Measurements from ENCODE around the gene PPT1. TPM values are rescaled to one million over a fixed set of nuclear protein-coding genes. Genes with fewer than 3 reads are reported as not detected.

PPT1 gene
- total and polyA plus RNA-seq, 2 of the 8 experiments (the other 6 are each of a cell fraction or from before 2014, with no cell fraction given): 77.1 to 150 TPM

DNA sequence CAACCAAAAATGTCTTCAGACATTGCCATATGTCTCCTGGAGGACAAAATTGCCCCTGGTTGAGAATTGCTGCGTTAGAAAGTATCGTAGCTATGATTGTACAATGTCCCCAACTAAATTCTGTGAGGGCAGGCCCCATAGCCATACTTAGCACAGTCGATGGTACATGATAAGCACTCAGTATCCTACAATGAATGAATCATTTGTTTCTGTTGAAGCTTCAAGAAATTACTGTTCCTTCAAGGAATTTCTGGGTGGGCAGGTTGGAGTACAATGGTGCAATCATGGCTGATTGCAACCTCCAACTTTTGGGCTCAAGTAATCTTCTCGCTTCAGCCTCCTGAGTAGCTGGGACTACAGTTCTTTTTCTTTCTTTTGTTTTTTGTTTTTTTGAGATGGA is 51.9 kb downstream of the PPT1 start:
- H3K4me3 ChIP-seq (ENCODE audit: extremely low read depth in 1 of 4, insufficient read depth in 2 of 4, low read depth in 3 of 4, low read length in 4 of 4): no peak overlapping the region
- H2AFZ ChIP-seq (ENCODE audit: low read length): no peak overlapping the region
- H3K4ac ChIP-seq (replicated peaks; ENCODE audit: insufficient read length, low read depth, low read length): no peak overlapping the region
- H4K91ac ChIP-seq (replicated peaks; ENCODE audit: insufficient read length, low read length): no peak overlapping the region
- H4K5ac ChIP-seq (ENCODE audit: insufficient read length, low read depth, low read length): no peak overlapping the region
- FAIRE-seq: no peak
- H3K27ac ChIP-seq (ENCODE audit: low read depth, low read length): no peak overlapping the region
- no peak overlapping the region for H3K14ac ChIP-seq (ENCODE audit: insufficient read length)
- H3K4me2 ChIP-seq (ENCODE audit: insufficient read depth in 1 of 2, low read depth in 2 of 2, low read length in 2 of 2): no peak overlapping the region
- H3K36me3 ChIP-seq (ENCODE audit: control insufficient read depth in 2 of 4, insufficient read depth in 4 of 4, low read length in 3 of 4): peaks cover 0 to 4% (median 2%) of the 10 kb centered on the region in 4 experiments; a peak in 2 of 8 replicates
- 92% methylated on average over 4 of the region's 4 CpGs; no CpG with 5 or more reads in 1 of the 2 experiments for WGBS, 2 experiments (ENCODE audit: extremely low coverage in 1 of 2, insufficient coverage in 1 of 2, insufficient read length in 1 of 2, insufficient replicate concordance in 2 of 2, low coverage in 1 of 2, low lambda C conversion rate in 2 of 2, missing lambda C conversion rate in 1 of 2)
- H2BK15ac ChIP-seq (ENCODE audit: low read length): no peak overlapping the region
- no peak overlapping the region for H2AK5ac ChIP-seq (ENCODE audit: low read depth, low read length)
- peaks cover under 1% of the 10 kb centered on the region; the same call in 1 of the 2 replicates for H3K23me2 ChIP-seq (ENCODE audit: low read depth, low read length)
- DNase-seq (ENCODE audit: low read depth in 1 of 2, low spot score in 2 of 2): no peak
- no peaks in the 10 kb centered on the region for H3K9me3 ChIP-seq (ENCODE audit: insufficient read depth in 2 of 2, low read depth in 1 of 2, low read length in 1 of 2)
- H2BK20ac ChIP-seq (ENCODE audit: low read length): no peak overlapping the region
- POLR2A ChIA-PET (ENCODE audit: partially characterized antibody): interaction anchor here (0.9 kb wide), 3 partner anchors 11 to 144 kb away, joined by 3 to 4 read pairs (median 3); no protein-coding TSS in a partner anchor
- H3K18ac ChIP-seq (ENCODE audit: extremely low read depth, low read length): no peak overlapping the region
- no peak overlapping the region for H4K8ac ChIP-seq (ENCODE audit: extremely low read depth, insufficient read depth, low read length)
- no peak overlapping the region for H2BK120ac ChIP-seq (replicated peaks; ENCODE audit: low read depth, low read length)
- no peaks in the 10 kb centered on the region; a peak in 1 of 7 replicates for H3K4me1 ChIP-seq (replicated peaks in 1 of 4; ENCODE audit: control insufficient read depth in 3 of 4, insufficient read depth in 4 of 4, low read length in 3 of 4)
- peaks cover 5% of the 10 kb centered on the region for H3K79me1 ChIP-seq (ENCODE audit: low read depth, low read length)
- H4K20me1 ChIP-seq (replicated peaks in 1 of 2; ENCODE audit: control insufficient read depth in 1 of 2, insufficient read depth in 2 of 2, low read length in 2 of 2): peaks cover 0 to 19% of the 10 kb centered on the region in 2 experiments
- no peak overlapping the region for H3K56ac ChIP-seq (replicated peaks; ENCODE audit: insufficient read length, low read depth, low read length)
- H3K23ac ChIP-seq (ENCODE audit: insufficient read length): no peak overlapping the region
- TF ChIP-seq SIX5 (IDR thresholded peaks at IDR 0.05; ENCODE audit: low read depth, low read length): no peak
- TF ChIP-seq TBP (IDR thresholded peaks at IDR 0.05; ENCODE audit: low read depth, low read length): no peak
- no peak for TF ChIP-seq POLR2AphosphoS5 (IDR thresholded peaks at IDR 0.05; ENCODE audit: low read depth, low read length)
- TF ChIP-seq CBX8 (IDR thresholded peaks at IDR 0.05; ENCODE audit: borderline replicate concordance, low read depth, low read length): no peak
- no peak for TF ChIP-seq TEAD4 (IDR thresholded peaks at IDR 0.05; ENCODE audit: low read depth, low read length)
- no peak for TF ChIP-seq TAF7 (optimal IDR thresholded peaks at IDR 0.05; ENCODE audit: borderline replicate concordance, low read depth, low read length)
- CTCF ChIA-PET (ENCODE audit: partially characterized antibody): interaction anchor here (1.1 to 1.5 kb wide), 2 partner anchors 13 to 246 kb away, joined by 3 to 5 read pairs; no protein-coding TSS in a partner anchor
- H3K9ac ChIP-seq (replicated peaks in 1 of 4; ENCODE audit: extremely low read depth in 1 of 4, low read depth in 3 of 4, low read length in 3 of 4): no peak overlapping the region
- H3K27me3 ChIP-seq (replicated peaks in 1 of 4; ENCODE audit: control insufficient read depth in 3 of 4, extremely low read depth in 1 of 4, insufficient read depth in 3 of 4, low read length in 3 of 4): no peaks in the 10 kb centered on the region
- no peak overlapping the region for H2BK5ac ChIP-seq (ENCODE audit: low read depth, low read length)
- no peak overlapping the region for H2BK12ac ChIP-seq (ENCODE audit: low read depth, low read length)
- H3K79me2 ChIP-seq (ENCODE audit: control insufficient read depth in 1 of 2, insufficient read depth in 2 of 2, low read length in 2 of 2): peaks cover 26 to 90% of the 10 kb centered on the region in 2 experiments

All from H1 (cell line).